ENCODE results near the gene DZIP3.

The DZIP3 gene

GRCh38 chr3:108589081-108589997, at the start of gene DZIP3, which contains the start of gene CIP2A:
TSS of gene DZIP3 (plus strand) at chr3:108589722. CDS start at chr3:108605407, 15,685 bp downstream.
TSS of gene CIP2A (minus strand) at chr3:108589438. CDS start at chr3:108589375, 63 bp downstream.
- DNase-seq (ENCODE audit: extremely low read depth, low read depth) = peak; percentile 83
- no peak for TF ChIP-seq CTCF (IDR thresholded peaks at IDR 0.05; ENCODE audit: low read depth, low read length)

- no peak for DNase-seq (ENCODE audit: extremely low read depth, low read depth)
- TF ChIP-seq CTCF (IDR thresholded peaks at IDR 0.05; ENCODE audit: low read depth, low read length) = no peak
These were observed 43.3 kb upstream of the DZIP3 start for GRCh38 chr3:108546247-108546646.

- no peak for DNase-seq (ENCODE audit: extremely low read depth, low read depth)
- no peak for TF ChIP-seq CTCF (IDR thresholded peaks at IDR 0.05; ENCODE audit: low read depth, low read length)
These were observed 42.8 kb upstream of the DZIP3 start for GRCh38 chr3:108546692-108547091.

- DNase-seq (ENCODE audit: extremely low read depth, low read depth) = no peak
These were observed 41.2 kb upstream of the DZIP3 start for GRCh38 chr3:108548304-108548703.

GRCh38 chr3:108548886-108549285, 40.6 kb upstream of the DZIP3 start:
- no peak for TF ChIP-seq CTCF (IDR thresholded peaks at IDR 0.05; ENCODE audit: low read depth, low read length)
- DNase-seq (ENCODE audit: extremely low read depth, low read depth) = no peak

More at GRCh38 chr3:108548304-108548703, 41.2 kb upstream of the DZIP3 start:
- no peak for TF ChIP-seq CTCF (IDR thresholded peaks at IDR 0.05; ENCODE audit: low read depth, low read length)

GRCh38 chr3:108552267-108553159, 37.0 kb upstream of the DZIP3 start:
- peak; percentile 14 for DNase-seq (ENCODE audit: extremely low read depth, low read depth)

More at GRCh38 chr3:108552267-108553159, 37.0 kb upstream of the DZIP3 start:
- TF ChIP-seq CTCF (IDR thresholded peaks at IDR 0.05; ENCODE audit: low read depth, low read length) = peak; percentile 27

All from AG09319 (cell line).